Left kidney (tissue), 2 donors: ENCODE results near the gene CTSK. TPM values are rescaled to one million over a fixed set of nuclear protein-coding genes. Genes with fewer than 3 reads are reported as not detected.

Source experiments
- DNase-seq: peaks from one replicate; pipeline ENCODE4 v3.0.0-alpha.2; 2013
- polyA plus RNA-seq: library from polyadenylated mRNA; unstranded; fragments of 120-200 nt; gene quantifications from one replicate; pipeline ENCODE4 v1.2.1, GENCODE V29; 2013; ENCODE audit not compliant: insufficient read length

The CTSK gene
- polyA plus RNA-seq, 1 donor: 27.6 TPM

GRCh38 chr1:150761801-150762200 lies 46.3 kb downstream of the CTSK start:
- DNase-seq: no peak

GRCh38 chr1:150760013-150760412 lies 48.0 kb downstream of the CTSK start:
- DNase-seq: no peak

GRCh38 chr1:150753416-150753815 lies 54.6 kb downstream of the CTSK start:
- DNase-seq: no peak

- DNase-seq: no peak
Observed at GRCh38 chr1:150751443-150751842, 56.6 kb downstream of the CTSK start.

- DNase-seq: no peak
Observed at GRCh38 chr1:150749720-150750311, 58.2 kb downstream of the CTSK start.

GRCh38 chr1:150748878-150749719 lies 59.0 kb downstream of the CTSK start:
- no peak for DNase-seq

Other genes with a start within 250 kb of the CTSK start
- 200 TPM for gene MCL1, start 228.7 kb downstream of the CTSK start, polyA plus RNA-seq
- gene ENSA, start 178.6 kb downstream of the CTSK start, polyA plus RNA-seq: 224 TPM
- 42.6 TPM for gene GOLPH3L, start 111.1 kb downstream of the CTSK start, polyA plus RNA-seq
- not detected for gene HORMAD1, start 87.4 kb downstream of the CTSK start, polyA plus RNA-seq
- 7.7 TPM for gene CTSS, start 42.5 kb downstream of the CTSK start, polyA plus RNA-seq
- gene ARNT, start 68.3 kb upstream of the CTSK start, polyA plus RNA-seq: 64.4 TPM
- 0.22 TPM for gene CTXND2, start 78.9 kb upstream of the CTSK start, polyA plus RNA-seq
- 108 TPM for gene SETDB1, start 118.1 kb upstream of the CTSK start, polyA plus RNA-seq
- 307 TPM for gene CERS2, start 166.6 kb upstream of the CTSK start, polyA plus RNA-seq
- gene ANXA9, start 174.0 kb upstream of the CTSK start, polyA plus RNA-seq: 17.1 TPM
- 47.9 TPM for gene MINDY1, start 198.6 kb upstream of the CTSK start, polyA plus RNA-seq
- 47.6 TPM for gene PRUNE1, start 200.2 kb upstream of the CTSK start, polyA plus RNA-seq
- 3.4 TPM for gene BNIPL, start 228.3 kb upstream of the CTSK start, polyA plus RNA-seq
- gene C1orf56, start 239.5 kb upstream of the CTSK start, polyA plus RNA-seq: 10.0 TPM